ENCODE measurements around the gene FNBP1L. TPM values are rescaled to one million over a fixed set of nuclear protein-coding genes. Genes with fewer than 3 reads are reported as not detected.
"Not testable (repeated sequence)": the region's sequence is repeated elsewhere in the genome, so short reads cannot be mapped to it uniquely, and the experiment has no call there.

FNBP1L gene
- total RNA-seq, 1 donor from 2014 or later = 251 TPM

DNA sequence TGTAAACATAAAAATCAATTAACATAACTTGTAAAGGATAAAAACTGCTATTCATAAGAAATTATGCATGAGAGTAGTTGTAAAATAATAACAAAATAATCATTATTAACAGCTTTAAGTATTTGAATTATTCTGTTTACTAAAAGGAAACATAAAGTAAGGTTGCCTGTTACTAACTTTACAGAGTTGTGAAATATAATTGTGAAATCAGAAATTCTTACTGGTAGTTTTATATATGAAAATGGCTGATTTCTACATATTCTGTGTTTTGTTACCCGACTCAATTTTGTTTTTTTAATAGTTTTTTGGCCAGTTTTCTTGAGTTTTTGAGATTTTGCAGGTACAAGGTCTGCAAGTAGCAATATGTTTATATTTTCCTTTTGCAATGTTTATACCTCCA lies 27.8 kb downstream of the FNBP1L start:
- peaks cover 5% of the 10 kb centered on the region for H3K27me3 Mint-ChIP-seq (ENCODE audit: unreplicated experiment)
- no peak overlapping the region for H3K27ac Mint-ChIP-seq (ENCODE audit: unreplicated experiment)
- H3K9me3 Mint-ChIP-seq (ENCODE audit: unreplicated experiment) = peaks cover 5% of the 10 kb centered on the region
- TF ChIP-seq, protein P1, sequence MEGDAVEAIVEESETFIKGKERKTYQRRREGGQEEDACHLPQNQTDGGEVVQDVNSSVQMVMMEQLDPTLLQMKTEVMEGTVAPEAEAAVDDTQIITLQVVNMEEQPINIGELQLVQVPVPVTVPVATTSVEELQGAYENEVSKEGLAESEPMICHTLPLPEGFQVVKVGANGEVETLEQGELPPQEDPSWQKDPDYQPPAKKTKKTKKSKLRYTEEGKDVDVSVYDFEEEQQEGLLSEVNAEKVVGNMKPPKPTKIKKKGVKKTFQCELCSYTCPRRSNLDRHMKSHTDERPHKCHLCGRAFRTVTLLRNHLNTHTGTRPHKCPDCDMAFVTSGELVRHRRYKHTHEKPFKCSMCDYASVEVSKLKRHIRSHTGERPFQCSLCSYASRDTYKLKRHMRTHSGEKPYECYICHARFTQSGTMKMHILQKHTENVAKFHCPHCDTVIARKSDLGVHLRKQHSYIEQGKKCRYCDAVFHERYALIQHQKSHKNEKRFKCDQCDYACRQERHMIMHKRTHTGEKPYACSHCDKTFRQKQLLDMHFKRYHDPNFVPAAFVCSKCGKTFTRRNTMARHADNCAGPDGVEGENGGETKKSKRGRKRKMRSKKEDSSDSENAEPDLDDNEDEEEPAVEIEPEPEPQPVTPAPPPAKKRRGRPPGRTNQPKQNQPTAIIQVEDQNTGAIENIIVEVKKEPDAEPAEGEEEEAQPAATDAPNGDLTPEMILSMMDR (IDR thresholded peaks at IDR 0.05; ENCODE audit: partially characterized antibody, unreplicated experiment) = no peak
- H3K4me1 Mint-ChIP-seq (ENCODE audit: low read depth, unreplicated experiment) = peaks cover 15% of the 10 kb centered on the region
- H3K36me3 Mint-ChIP-seq (ENCODE audit: unreplicated experiment) = peaks cover 18% of the 10 kb centered on the region
- H3K4me3 Mint-ChIP-seq (ENCODE audit: unreplicated experiment) = no peak overlapping the region
- DNase-seq = no peak

DNA sequence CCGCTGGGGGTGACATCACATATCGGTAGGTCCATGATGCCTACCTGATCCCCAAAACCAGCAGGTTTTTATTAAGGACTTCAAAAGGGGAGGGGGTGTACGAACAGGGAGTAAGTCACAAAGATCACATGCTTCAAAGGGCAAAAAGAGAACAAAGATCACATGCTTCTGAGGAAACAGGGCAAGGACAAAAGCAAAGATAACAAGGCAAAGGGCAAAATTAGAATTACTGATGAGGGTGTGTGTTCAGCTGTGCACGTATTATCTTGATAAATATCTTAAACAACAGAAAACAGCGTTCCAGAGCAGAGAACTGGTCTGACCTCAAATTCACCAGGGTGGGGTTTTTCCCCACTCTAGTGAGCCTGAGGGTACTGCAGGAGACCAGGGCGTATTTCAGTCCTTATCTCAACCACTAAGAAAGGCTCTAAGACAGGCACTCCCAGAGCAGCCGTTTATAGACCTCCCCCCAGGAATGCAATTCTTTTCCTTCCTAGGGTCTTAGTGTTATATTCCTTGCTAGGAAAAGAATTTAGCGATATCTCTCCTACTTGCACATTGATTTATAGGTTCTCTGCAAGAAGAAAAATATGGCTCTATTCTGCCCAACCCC lies 31.3 kb downstream of the FNBP1L start:
- H3K4me3 Mint-ChIP-seq (ENCODE audit: unreplicated experiment); H3K27me3 Mint-ChIP-seq (ENCODE audit: unreplicated experiment); H3K4me1 Mint-ChIP-seq (ENCODE audit: low read depth, unreplicated experiment); H3K9me3 Mint-ChIP-seq (ENCODE audit: unreplicated experiment): not testable (repeated sequence)
- DNase-seq = peak; percentile 27
- Mint-ChIP-seq H3K27ac (ENCODE audit: unreplicated experiment) (peak overlapping the region; percentile 26), H3K36me3 (ENCODE audit: unreplicated experiment) (peaks cover 18% of the 10 kb centered on the region)

DNA sequence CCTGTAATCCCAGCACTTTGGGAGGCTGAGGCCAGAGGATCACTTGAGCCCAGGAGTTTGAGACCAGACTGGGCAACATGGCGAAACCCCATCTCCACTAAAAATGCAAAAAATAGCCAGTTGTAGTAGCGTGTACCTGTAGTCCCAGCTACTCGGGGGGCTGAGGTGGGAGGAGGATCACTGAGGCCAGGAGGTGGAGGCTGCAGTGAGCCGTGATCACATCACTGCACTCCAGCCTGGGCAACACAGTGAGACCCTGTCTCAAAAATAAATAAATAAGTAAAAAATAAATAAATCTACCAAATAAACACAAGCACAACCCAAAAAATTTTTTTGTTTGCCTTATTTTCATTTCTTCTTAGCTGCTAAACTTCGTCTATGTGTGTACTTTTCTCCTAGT lies 34.0 kb downstream of the FNBP1L start:
- not testable (repeated sequence) for H3K27me3 Mint-ChIP-seq (ENCODE audit: unreplicated experiment); H3K9me3 Mint-ChIP-seq (ENCODE audit: unreplicated experiment); H3K4me1 Mint-ChIP-seq (ENCODE audit: low read depth, unreplicated experiment); H3K27ac Mint-ChIP-seq (ENCODE audit: unreplicated experiment); DNase-seq; H3K4me3 Mint-ChIP-seq (ENCODE audit: unreplicated experiment)
- H3K36me3 Mint-ChIP-seq (ENCODE audit: unreplicated experiment) = peaks cover 18% of the 10 kb centered on the region

DNA sequence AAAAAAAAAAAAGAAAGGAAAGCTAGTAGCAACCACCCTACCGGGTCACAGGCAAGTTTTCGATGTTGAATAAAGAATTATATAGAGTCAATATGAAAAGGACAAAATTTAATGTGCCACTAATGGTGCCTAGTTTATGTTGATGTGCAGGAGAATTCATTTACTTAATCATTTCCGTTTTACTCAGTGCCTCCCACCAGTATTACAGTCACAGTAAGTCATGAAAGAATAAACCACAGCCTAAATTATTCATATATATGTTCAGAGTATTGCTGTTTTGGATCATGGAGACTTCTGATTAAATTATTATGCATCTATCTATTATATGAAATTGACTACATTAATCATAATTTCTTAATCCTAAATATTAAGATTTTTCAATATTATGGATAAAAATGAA lies 35.3 kb downstream of the FNBP1L start:
- peaks cover 10% of the 10 kb centered on the region for H3K9me3 Mint-ChIP-seq (ENCODE audit: unreplicated experiment)
- TF ChIP-seq, protein P1 (IDR thresholded peaks at IDR 0.05; ENCODE audit: partially characterized antibody, unreplicated experiment) = no peak
- no peaks in the 10 kb centered on the region for H3K27me3 Mint-ChIP-seq (ENCODE audit: unreplicated experiment)
- H3K27ac Mint-ChIP-seq (ENCODE audit: unreplicated experiment) = no peak overlapping the region
- H3K4me1 Mint-ChIP-seq (ENCODE audit: low read depth, unreplicated experiment) = peaks cover 8% of the 10 kb centered on the region
- DNase-seq = no peak
- H3K36me3 Mint-ChIP-seq (ENCODE audit: unreplicated experiment) = peaks cover 15% of the 10 kb centered on the region
- H3K4me3 Mint-ChIP-seq (ENCODE audit: unreplicated experiment) = no peak overlapping the region

DNA sequence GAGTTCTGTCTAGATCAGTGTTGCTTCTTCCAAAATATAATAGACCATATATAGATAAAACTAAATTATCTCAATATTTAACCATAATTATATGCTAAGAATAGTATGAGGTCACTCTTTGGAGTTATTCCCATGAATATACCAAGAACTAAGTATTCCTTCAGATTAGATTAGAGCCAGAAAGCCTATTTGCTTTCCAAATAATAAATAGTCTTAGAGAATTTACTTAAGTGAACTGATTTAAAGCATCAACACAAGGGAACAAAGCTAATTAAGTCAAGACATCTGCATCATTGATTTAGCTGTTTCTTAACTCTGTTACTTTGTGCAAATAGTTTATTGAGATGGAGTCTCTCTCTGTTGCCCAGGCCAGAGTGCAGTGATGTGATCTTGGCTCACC lies 35.7 kb downstream of the FNBP1L start:
- Mint-ChIP-seq H3K9me3 (ENCODE audit: unreplicated experiment) (peaks cover 8% of the 10 kb centered on the region), H3K4me1 (ENCODE audit: low read depth, unreplicated experiment) (peaks cover 8% of the 10 kb centered on the region), H3K27me3 (ENCODE audit: unreplicated experiment) (no peaks in the 10 kb centered on the region), H3K27ac (ENCODE audit: unreplicated experiment) (no peak overlapping the region), H3K36me3 (ENCODE audit: unreplicated experiment) (peaks cover 11% of the 10 kb centered on the region), H3K4me3 (ENCODE audit: unreplicated experiment) (no peak overlapping the region)
- no peak for DNase-seq
- TF ChIP-seq, protein P1 (IDR thresholded peaks at IDR 0.05; ENCODE audit: partially characterized antibody, unreplicated experiment) = no peak

DNA sequence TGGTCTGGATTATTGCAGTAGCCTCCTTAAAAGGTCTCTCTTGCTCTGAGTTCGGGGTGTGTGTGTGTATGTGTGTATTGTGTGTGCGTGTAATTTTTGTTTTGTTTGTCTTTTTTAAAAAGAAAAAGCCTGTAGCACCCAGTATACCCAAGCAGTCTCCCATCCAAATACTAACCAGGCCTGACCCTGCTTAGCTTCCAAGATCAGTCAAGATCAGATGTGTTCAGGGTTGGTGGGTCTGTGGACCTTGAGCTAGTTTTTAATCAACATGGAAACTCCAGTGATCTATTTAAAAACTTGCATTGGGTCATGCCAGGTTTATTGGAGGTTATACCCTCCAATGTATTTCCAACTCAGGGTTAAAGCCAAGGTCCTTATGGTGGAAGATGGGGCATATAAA lies 40.3 kb downstream of the FNBP1L start:
- no peak overlapping the region for H3K4me3 Mint-ChIP-seq (ENCODE audit: unreplicated experiment)
- H3K27me3 Mint-ChIP-seq (ENCODE audit: unreplicated experiment) = no peaks in the 10 kb centered on the region
- peaks cover 6% of the 10 kb centered on the region for H3K9me3 Mint-ChIP-seq (ENCODE audit: unreplicated experiment)
- no peaks in the 10 kb centered on the region for H3K36me3 Mint-ChIP-seq (ENCODE audit: unreplicated experiment)
- no peak for DNase-seq
- TF ChIP-seq, protein P1 (IDR thresholded peaks at IDR 0.05; ENCODE audit: partially characterized antibody, unreplicated experiment) = no peak
- peaks cover 12% of the 10 kb centered on the region for H3K4me1 Mint-ChIP-seq (ENCODE audit: low read depth, unreplicated experiment)
- H3K27ac Mint-ChIP-seq (ENCODE audit: unreplicated experiment) = no peak overlapping the region

Data from glutamatergic neuron (in vitro differentiated cells).